Measurements from ENCODE around the gene AARS2. TPM values are rescaled to one million over a fixed set of nuclear protein-coding genes. Genes with fewer than 3 reads are reported as not detected.

AARS2 gene
- total RNA-seq, 4 donors from 2014 or later, result 13.9 to 17.7 (median 16.4) TPM

DNA sequence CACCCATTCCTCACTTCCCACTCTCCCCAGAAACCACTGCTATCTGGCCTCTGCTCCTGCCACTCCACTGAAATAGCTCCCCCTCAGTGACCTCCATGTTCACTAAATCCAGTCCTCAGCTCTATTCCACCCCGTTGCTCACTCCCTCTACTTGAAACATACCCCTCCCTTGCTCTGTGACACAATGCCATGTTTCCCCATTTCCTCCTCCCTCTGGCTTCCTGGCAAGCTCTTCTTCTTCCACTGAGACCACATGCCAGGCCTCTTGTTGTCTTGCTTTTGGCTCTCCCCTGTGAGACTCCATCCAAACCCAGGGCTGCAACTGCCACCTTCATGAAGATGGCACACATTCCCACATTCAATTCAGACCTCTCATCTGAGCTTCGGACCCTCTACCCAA lies 29.0 kb downstream of the AARS2 start:
- no peak for DNase-seq (ENCODE audit: low spot score in 2 of 2)
- Histone ChIP-seq H3K9me3 (no peaks in the 10 kb centered on the region), H3K27me3 (peaks cover 10% of the 10 kb centered on the region), H3K4me3 (no peak overlapping the region), H3K36me3 (no peaks in the 10 kb centered on the region), H3K27ac (no peak overlapping the region), H3K4me1 (no peaks in the 10 kb centered on the region)
- 58% methylated on average over 2 of the region's 2 CpGs for WGBS
- TF ChIP-seq POLR2A (IDR thresholded peaks at IDR 0.05), result no peak
- TF ChIP-seq EP300 (IDR thresholded peaks at IDR 0.05), result no peak
- TF ChIP-seq, protein P1, sequence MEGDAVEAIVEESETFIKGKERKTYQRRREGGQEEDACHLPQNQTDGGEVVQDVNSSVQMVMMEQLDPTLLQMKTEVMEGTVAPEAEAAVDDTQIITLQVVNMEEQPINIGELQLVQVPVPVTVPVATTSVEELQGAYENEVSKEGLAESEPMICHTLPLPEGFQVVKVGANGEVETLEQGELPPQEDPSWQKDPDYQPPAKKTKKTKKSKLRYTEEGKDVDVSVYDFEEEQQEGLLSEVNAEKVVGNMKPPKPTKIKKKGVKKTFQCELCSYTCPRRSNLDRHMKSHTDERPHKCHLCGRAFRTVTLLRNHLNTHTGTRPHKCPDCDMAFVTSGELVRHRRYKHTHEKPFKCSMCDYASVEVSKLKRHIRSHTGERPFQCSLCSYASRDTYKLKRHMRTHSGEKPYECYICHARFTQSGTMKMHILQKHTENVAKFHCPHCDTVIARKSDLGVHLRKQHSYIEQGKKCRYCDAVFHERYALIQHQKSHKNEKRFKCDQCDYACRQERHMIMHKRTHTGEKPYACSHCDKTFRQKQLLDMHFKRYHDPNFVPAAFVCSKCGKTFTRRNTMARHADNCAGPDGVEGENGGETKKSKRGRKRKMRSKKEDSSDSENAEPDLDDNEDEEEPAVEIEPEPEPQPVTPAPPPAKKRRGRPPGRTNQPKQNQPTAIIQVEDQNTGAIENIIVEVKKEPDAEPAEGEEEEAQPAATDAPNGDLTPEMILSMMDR (IDR thresholded peaks at IDR 0.05), result no peak
- TF ChIP-seq POLR2AphosphoS5 (IDR thresholded peaks at IDR 0.05), result no peak

DNA sequence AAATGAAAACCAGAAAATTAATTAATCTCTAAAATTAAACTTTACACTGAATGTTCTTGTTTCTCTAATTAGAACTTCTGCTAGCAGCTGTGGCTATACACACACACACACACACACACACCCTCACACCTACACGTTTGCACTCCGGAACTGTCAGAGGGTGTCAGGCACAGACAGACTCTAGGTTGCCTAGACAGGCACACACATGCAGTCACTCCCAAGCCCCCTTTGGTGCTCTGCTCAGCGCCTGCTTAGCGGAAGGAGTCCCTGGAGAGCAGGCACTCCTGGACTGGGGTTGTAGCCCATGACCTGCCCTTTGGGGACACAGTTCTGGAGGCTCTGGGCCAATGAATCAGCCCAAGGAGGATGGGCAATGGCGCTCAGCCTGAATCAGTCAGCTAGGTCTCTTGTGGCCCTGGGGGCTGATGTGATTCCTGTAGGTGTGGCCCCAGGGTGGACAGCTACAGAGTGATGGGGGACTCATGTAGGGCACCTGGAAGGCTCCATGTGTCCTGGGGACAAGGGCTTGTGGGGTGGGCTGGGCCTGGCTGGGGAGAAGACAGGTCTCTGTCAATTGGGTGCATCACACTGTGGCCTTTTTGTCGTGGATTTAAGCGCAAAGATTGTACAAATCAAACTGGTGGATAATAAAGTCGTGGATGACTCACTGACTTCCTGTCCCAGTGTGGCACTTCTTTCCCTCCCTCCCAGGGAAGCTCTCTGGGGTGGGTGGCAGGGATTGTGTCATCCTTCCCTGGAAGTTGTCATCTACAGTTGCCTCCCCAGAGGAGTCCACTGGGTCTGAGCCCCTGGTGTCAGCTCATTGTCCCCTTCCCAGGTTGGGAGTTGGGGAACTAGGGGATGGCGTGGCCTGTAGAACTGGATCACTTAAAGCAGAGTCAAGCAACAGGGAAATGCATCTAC lies 34.1 kb downstream of the AARS2 start:
- Histone ChIP-seq H3K27ac (no peak overlapping the region), H3K9me3 (no peaks in the 10 kb centered on the region), H3K27me3 (peaks cover 36% of the 10 kb centered on the region), H3K4me1 (peaks cover 11% of the 10 kb centered on the region), H3K36me3 (no peaks in the 10 kb centered on the region), H3K4me3 (no peak overlapping the region)
- TF ChIP-seq, protein P1 (IDR thresholded peaks at IDR 0.05), result no peak
- TF ChIP-seq POLR2A (IDR thresholded peaks at IDR 0.05) (no peak), POLR2AphosphoS5 (IDR thresholded peaks at IDR 0.05) (no peak), EP300 (IDR thresholded peaks at IDR 0.05) (no peak)
- no peak for DNase-seq (ENCODE audit: low spot score in 2 of 2)
- WGBS, result 54% methylated on average over 9 of the region's 9 CpGs

DNA sequence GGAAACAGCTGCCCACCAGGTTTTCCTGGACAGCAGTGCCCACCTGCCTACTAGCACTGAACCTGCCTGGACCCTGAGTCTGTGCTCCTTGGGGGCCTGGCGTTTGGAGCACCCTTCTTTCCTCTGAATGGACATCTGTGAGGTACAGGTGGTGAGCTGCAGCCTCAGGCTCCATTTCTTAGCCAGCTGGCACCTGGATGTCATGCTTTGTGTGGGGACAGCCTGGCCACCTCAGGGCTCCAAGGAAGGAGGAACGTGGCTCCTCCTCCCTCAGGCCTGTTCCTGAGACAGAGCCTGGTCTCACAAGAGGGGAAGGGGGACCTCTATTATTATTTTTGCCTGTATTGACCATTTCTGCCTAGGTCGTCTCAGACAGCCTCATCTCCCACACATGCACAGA lies 34.8 kb downstream of the AARS2 start:
- no peak for TF ChIP-seq POLR2AphosphoS5 (IDR thresholded peaks at IDR 0.05)
- TF ChIP-seq POLR2A (IDR thresholded peaks at IDR 0.05), result no peak
- TF ChIP-seq, protein P1 (IDR thresholded peaks at IDR 0.05), result no peak
- TF ChIP-seq EP300 (IDR thresholded peaks at IDR 0.05), result no peak
- H3K27me3 ChIP-seq, result peaks cover 43% of the 10 kb centered on the region
- H3K36me3 ChIP-seq, result no peaks in the 10 kb centered on the region
- 57% methylated on average over 3 of the region's 3 CpGs for WGBS
- no peak for DNase-seq (ENCODE audit: low spot score in 2 of 2)
- peaks cover 11% of the 10 kb centered on the region for H3K4me1 ChIP-seq
- no peak overlapping the region for H3K4me3 ChIP-seq
- no peaks in the 10 kb centered on the region for H3K9me3 ChIP-seq
- H3K27ac ChIP-seq, result no peak overlapping the region

DNA sequence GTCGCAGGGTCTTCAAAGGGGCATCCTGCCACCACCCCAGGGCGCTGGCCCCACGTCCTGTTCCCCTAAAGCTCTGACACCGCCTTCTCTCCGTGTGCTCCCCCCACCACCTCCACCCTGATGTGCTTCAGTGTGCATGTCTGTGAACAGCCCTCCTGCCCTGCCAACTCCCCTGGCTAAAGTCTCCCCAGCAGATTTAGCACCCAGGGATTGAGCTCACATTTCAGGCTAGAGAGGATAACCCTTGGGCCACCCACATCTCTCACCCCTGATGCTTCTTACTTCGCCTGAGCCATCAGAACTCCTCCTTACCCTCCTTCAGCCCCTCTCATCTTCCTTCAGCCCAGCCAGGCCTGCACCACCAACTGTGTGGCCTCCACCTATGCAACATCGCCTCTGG lies 35.4 kb downstream of the AARS2 start:
- H3K27ac ChIP-seq, result no peak overlapping the region
- WGBS, result 78% methylated on average over 7 of the region's 7 CpGs
- H3K36me3 ChIP-seq, result no peaks in the 10 kb centered on the region
- H3K4me3 ChIP-seq, result no peak overlapping the region
- DNase-seq (ENCODE audit: low spot score in 2 of 2), result no peak
- H3K27me3 ChIP-seq, result peaks cover 48% of the 10 kb centered on the region
- H3K4me1 ChIP-seq, result peaks cover 11% of the 10 kb centered on the region
- TF ChIP-seq EP300 (IDR thresholded peaks at IDR 0.05), result no peak
- TF ChIP-seq, protein P1 (IDR thresholded peaks at IDR 0.05), result no peak
- no peaks in the 10 kb centered on the region for H3K9me3 ChIP-seq
